HCT116 (cell line): ENCODE measurements around the gene CDH26. TPM values are rescaled to one million over a fixed set of nuclear protein-coding genes. Genes with fewer than 3 reads are reported as not detected.

Experiments used
- ATAC-seq: fragments of 200-7000 bp; cut with Tn5 transposase; 2 replicates; pipeline ENCODE4 v1.9.1; 2020; ENCODE audit warnings: mild to moderate bottlenecking, moderate library complexity
- BruUV-seq: library from RNA; stranded (reverse); fragments of 400-500 nt; replicated peaks from 2 replicates; lab custom pipeline; 2021; lab: Mats Ljungman, UMichigan
- CTCF ChIA-PET: fragments of 300-600 bp; sonication (Branson Sonifier 250); formaldehyde crosslinking; loops from one replicate; lab custom pipeline; 2021; ENCODE audit warnings: antibody characterized with exemption; lab: Charles Lee
- POLR2A ChIA-PET: fragments of 300-600, 350-600 bp; sonication (Branson Sonifier 250); formaldehyde crosslinking; loops from one replicate; lab custom pipeline; 2021; ENCODE audit warnings: antibody characterized with exemption; lab: Charles Lee
- RAD21 ChIA-PET, 2 experiments: fragments of 300-600 bp; sonication (Branson Sonifier 250); formaldehyde crosslinking; loops; one replicate each; lab custom pipeline; 2023; ENCODE audit warnings: low total read pairs in 2 of 2; ENCODE audit not compliant: uncharacterized antibody in 2 of 2, unreplicated experiment in 2 of 2, low non-redundant PET in 1 of 2; lab: Charles Lee
- DNase-seq: peaks from one replicate; pipeline ENCODE4 v3.0.0-alpha.2; 2010; ENCODE audit warnings: low read depth, low spot score
- H2AFZ ChIP-seq: fragments of 200-600 bp; shearing (Covaris generic), sonication (generic); 2 replicates; pipeline ENCODE4 v1.6.1; 2017; ENCODE audit warnings: low read depth, mixed run types, mixed read lengths, antibody characterized with exemption, low read length; ENCODE audit not compliant: poor library complexity, severe bottlenecking
- H3K27ac ChIP-seq: 2 replicates; pipeline ENCODE4 v1.5.1; 2012; ENCODE audit warnings: low read depth, low read length
- H3K27me3 ChIP-seq: fragments of 200-600 bp; sonication (generic); 2 replicates; pipeline ENCODE4 v1.6.1; 2016; ENCODE audit warnings: mixed run types, low read length, mixed read lengths; ENCODE audit not compliant: insufficient read depth
- H3K36me3 ChIP-seq, 2 experiments: fragments of 200-500 bp in 1 of 2; fragments of 200-600 bp in 1 of 2; sonication (Bioruptor generic) in 1 of 2; sonication (generic) in 1 of 2; 2 replicates each; pipeline versions ENCODE4 v1.5.1 to v1.6.1; 2014 to 2016; ENCODE audit warnings: low read length in 2 of 2, inconsistent platforms in 1 of 2, mixed read lengths in 1 of 2, mixed run types in 1 of 2; ENCODE audit not compliant: insufficient read depth in 2 of 2, control insufficient read depth in 1 of 2
- H3K4me1 ChIP-seq, 2 experiments: fragments of 200-600 bp in 1 of 2; sonication (generic) in 1 of 2; 2 replicates each; pipeline versions ENCODE4 v1.5.1 to v1.6.1; 2012 to 2017; ENCODE audit warnings: low read length in 2 of 2, inconsistent platforms in 1 of 2, mild to moderate bottlenecking in 1 of 2, mixed read lengths in 1 of 2, mixed run types in 1 of 2, moderate library complexity in 1 of 2; ENCODE audit not compliant: insufficient read depth in 2 of 2, control insufficient read depth in 1 of 2
- H3K4me2 ChIP-seq: fragments of 200-600 bp; sonication (generic); 2 replicates; pipeline ENCODE4 v1.6.1; 2017; ENCODE audit warnings: mixed run types, low read length, mixed read lengths
- H3K4me3 ChIP-seq, 2 experiments: fragments of 200-600 bp in 1 of 2; sonication (generic) in 1 of 2; replicated peaks in 1 of 2; 2 replicates each; pipeline ENCODE4 v1.5.1; 2011 to 2016; ENCODE audit warnings: low read length in 2 of 2, control low read depth in 1 of 2, low read depth in 1 of 2, mild to moderate bottlenecking in 1 of 2, mixed read lengths in 1 of 2, mixed run types in 1 of 2
- H3K79me2 ChIP-seq: fragments of 200-600 bp; sonication (generic); 2 replicates; pipeline ENCODE4 v1.6.1; 2017; ENCODE audit warnings: mild to moderate bottlenecking, mixed run types, low read length, moderate library complexity, mixed read lengths; ENCODE audit not compliant: insufficient read depth
- H3K9ac ChIP-seq: fragments of 200-600 bp; sonication (generic); 2 replicates; pipeline ENCODE4 v1.6.1; 2016; ENCODE audit warnings: low read length, mixed read lengths
- H3K9me2 ChIP-seq: fragments of 200-600 bp; sonication (generic), shearing (Covaris generic); 2 replicates; pipeline ENCODE4 v1.6.1; 2017; ENCODE audit warnings: mixed run types, mild to moderate bottlenecking, moderate library complexity; ENCODE audit not compliant: insufficient read depth
- H3K9me3 ChIP-seq, 2 experiments: fragments of 200-500 bp in 1 of 2; fragments of 200-600 bp in 1 of 2; sonication (Bioruptor generic) in 1 of 2; sonication (generic) in 1 of 2; 2 replicates each; pipeline ENCODE4 v1.6.1; 2014 to 2017; ENCODE audit warnings: low read length in 2 of 2, mixed read lengths in 2 of 2, inconsistent platforms in 1 of 2, low read depth in 1 of 2, mild to moderate bottlenecking in 1 of 2, mixed run types in 1 of 2, moderate library complexity in 1 of 2; ENCODE audit not compliant: control insufficient read depth in 1 of 2, insufficient read depth in 1 of 2
- H4K20me1 ChIP-seq: fragments of 200-600 bp; sonication (generic), shearing (Covaris generic); 2 replicates; pipeline ENCODE4 v1.6.1; 2017; ENCODE audit warnings: mixed run types, mild to moderate bottlenecking, moderate library complexity; ENCODE audit not compliant: insufficient read depth
- CBX3 ChIP-seq: IDR thresholded peaks from 2 replicates; pipeline ENCODE4 v1.6.1; 2012; ENCODE audit warnings: low read depth
- CEBPB ChIP-seq: IDR thresholded peaks from 2 replicates; pipeline ENCODE4 v1.6.1; 2012; ENCODE audit warnings: low read depth
- EGR1 ChIP-seq: IDR thresholded peaks from 2 replicates; pipeline ENCODE4 v1.6.1; 2012; ENCODE audit warnings: low read depth
- ELF1 ChIP-seq: IDR thresholded peaks from 2 replicates; pipeline ENCODE4 v1.6.1; 2012; ENCODE audit warnings: low read depth, borderline replicate concordance
- EZH2 ChIP-seq: fragments of 200-600 bp; sonication (generic); IDR thresholded peaks from 2 replicates; pipeline ENCODE4 v1.6.1; 2017; ENCODE audit warnings: antibody characterized with exemption, mixed run types
- EZH2phosphoT487 ChIP-seq: fragments of 200-600 bp; IDR thresholded peaks from 2 replicates; pipeline ENCODE4 v1.6.1; 2018; ENCODE audit warnings: antibody characterized with exemption, borderline replicate concordance
- POLR2AphosphoS5 ChIP-seq: IDR thresholded peaks from 2 replicates; pipeline ENCODE4 v1.6.1; 2011; ENCODE audit warnings: mild to moderate bottlenecking, low read depth, low read length, moderate library complexity
- RAD21 ChIP-seq: IDR thresholded peaks from 2 replicates; pipeline ENCODE4 v1.6.1; 2012; ENCODE audit warnings: low read depth, mild to moderate bottlenecking
- SIN3A ChIP-seq: IDR thresholded peaks from 2 replicates; pipeline ENCODE4 v1.6.1; 2012; ENCODE audit warnings: low read depth
- SP1 ChIP-seq: IDR thresholded peaks from 2 replicates; pipeline ENCODE4 v1.6.1; 2012; ENCODE audit warnings: low read depth
- YY1 ChIP-seq: IDR thresholded peaks from 2 replicates; pipeline ENCODE4 v1.6.1; 2011; ENCODE audit warnings: low read length, low read depth, moderate library complexity, mild to moderate bottlenecking; ENCODE audit not compliant: insufficient replicate concordance; ENCODE audit errors: extremely low read depth
- ZBTB33 ChIP-seq: IDR thresholded peaks from 2 replicates; pipeline ENCODE4 v1.6.1; 2011; ENCODE audit warnings: mild to moderate bottlenecking, low read length, moderate library complexity; ENCODE audit not compliant: insufficient replicate concordance; ENCODE audit errors: extremely low read depth
- ZFX ChIP-seq: fragments of 450-650 bp; IDR thresholded peaks from 2 replicates; pipeline ENCODE4 v1.6.1; 2017
- ZNF274 ChIP-seq: fragments of 200-500 bp; sonication (Bioruptor generic); IDR thresholded peaks from 2 replicates; pipeline ENCODE4 v1.6.1; 2014; ENCODE audit warnings: mild to moderate bottlenecking, low read depth, low read length, inconsistent platforms
- intact Hi-C: fragments of 100-400 bp; cut with micrococcal nuclease; formaldehyde crosslinking; loops from 2 replicates; pipeline ENCODE4 v1.10.0; 2022
- total RNA-seq: library from RNA; stranded (reverse); gene quantifications from one replicate; pipeline ENCODE4 v1.2.1, GENCODE V29; 2021; ENCODE audit not compliant: unreplicated experiment
- TF ChIP-seq, protein P1 (sequence below): IDR thresholded peaks from 2 replicates; pipeline ENCODE4 v1.6.1; 2012
- TF ChIP-seq, protein P2 (sequence below): IDR thresholded peaks from 2 replicates; pipeline ENCODE4 v1.6.1; 2012

CDH26 gene
- total RNA-seq, 1 experiment from 2014 or later, result 0.34 TPM

GRCh38 chr20:60053125-60053817, 95.0 kb downstream of the CDH26 start:
- Histone ChIP-seq H3K36me3 (no peaks in the 10 kb centered on the region), H3K4me1 (no peaks in the 10 kb centered on the region), H3K9me2 (no peaks in the 10 kb centered on the region), H2AFZ (no peak overlapping the region), H4K20me1 (no peaks in the 10 kb centered on the region), H3K79me2 (no peaks in the 10 kb centered on the region)
- CTCF ChIA-PET, result no interaction called here
- ATAC-seq (no peak), DNase-seq (no peak)
- no TSS peak for BruUV-seq
- no peak for TF ChIP-seq SP1
- no peak for TF ChIP-seq ZNF274
- no peak for TF ChIP-seq ELF1
- no peak for TF ChIP-seq RAD21
- no peak for TF ChIP-seq CEBPB
- TF ChIP-seq, all 23 proteins: peak for 0
- Histone ChIP-seq H3K4me2 (no peak overlapping the region), H3K9me3 (no peaks in the 10 kb centered on the region), H3K27me3 (peaks cover 27% of the 10 kb centered on the region), H3K4me3 (no peak overlapping the region), H3K27ac (no peak overlapping the region), H3K9ac (no peak overlapping the region)
- POLR2A ChIA-PET, result no interaction called here
- RAD21 ChIA-PET, result no interaction called here
- intact Hi-C loops, result no loop called here

DNA sequence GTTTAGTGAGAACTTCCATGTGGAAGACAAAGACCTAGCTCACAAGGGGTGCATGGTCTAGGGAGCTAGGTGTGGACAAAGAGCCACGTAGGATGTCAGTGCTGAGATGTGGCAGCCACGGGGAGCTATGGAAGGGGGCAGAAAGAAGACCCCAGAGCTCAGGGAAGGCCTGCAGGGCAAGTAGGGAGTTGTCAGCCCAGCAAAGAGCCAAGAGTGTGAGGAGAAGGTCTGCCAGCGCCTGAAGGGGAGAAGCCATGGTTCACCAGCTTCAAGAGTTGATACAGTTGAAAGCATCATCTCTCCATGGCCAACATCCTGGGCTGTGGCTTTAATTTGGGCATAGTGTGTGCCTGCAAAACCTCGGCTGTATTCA, 95.6 kb downstream of the CDH26 start:
- no peaks in the 10 kb centered on the region for H4K20me1 ChIP-seq
- H3K27me3 ChIP-seq, result peaks cover 27% of the 10 kb centered on the region
- H3K9me2 ChIP-seq, result no peaks in the 10 kb centered on the region
- H3K9me3 ChIP-seq, result no peaks in the 10 kb centered on the region
- no peaks in the 10 kb centered on the region for H3K4me1 ChIP-seq
- H2AFZ ChIP-seq, result no peak overlapping the region
- intact Hi-C loops, result no loop called here
- H3K79me2 ChIP-seq, result no peaks in the 10 kb centered on the region
- no peak overlapping the region for H3K4me2 ChIP-seq
- CTCF ChIA-PET, result no interaction called here
- H3K4me3 ChIP-seq, result no peak overlapping the region
- no peak for ATAC-seq
- H3K36me3 ChIP-seq, result no peaks in the 10 kb centered on the region
- no peak for DNase-seq
- no peak overlapping the region for H3K27ac ChIP-seq
- no peak overlapping the region for H3K9ac ChIP-seq
- no TSS peak for BruUV-seq
- RAD21 ChIA-PET, result no interaction called here
- POLR2A ChIA-PET, result no interaction called here
- TF ChIP-seq EZH2 (no peak), ZNF274 (no peak), ZFX (no peak), ELF1 (no peak), SP1 (no peak), EGR1 (no peak), CBX3 (no peak), YY1 (no peak), SIN3A (no peak), EZH2phosphoT487 (no peak), POLR2AphosphoS5 (no peak), ZBTB33 (no peak)
- TF ChIP-seq, protein P1, sequence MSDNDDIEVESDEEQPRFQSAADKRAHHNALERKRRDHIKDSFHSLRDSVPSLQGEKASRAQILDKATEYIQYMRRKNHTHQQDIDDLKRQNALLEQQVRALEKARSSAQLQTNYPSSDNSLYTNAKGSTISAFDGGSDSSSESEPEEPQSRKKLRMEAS, result no peak
- TF ChIP-seq, protein P2, sequence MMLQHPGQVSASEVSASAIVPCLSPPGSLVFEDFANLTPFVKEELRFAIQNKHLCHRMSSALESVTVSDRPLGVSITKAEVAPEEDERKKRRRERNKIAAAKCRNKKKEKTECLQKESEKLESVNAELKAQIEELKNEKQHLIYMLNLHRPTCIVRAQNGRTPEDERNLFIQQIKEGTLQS, result no peak
